Measurements from ENCODE around the gene CD68.

CD68 gene

DNA sequence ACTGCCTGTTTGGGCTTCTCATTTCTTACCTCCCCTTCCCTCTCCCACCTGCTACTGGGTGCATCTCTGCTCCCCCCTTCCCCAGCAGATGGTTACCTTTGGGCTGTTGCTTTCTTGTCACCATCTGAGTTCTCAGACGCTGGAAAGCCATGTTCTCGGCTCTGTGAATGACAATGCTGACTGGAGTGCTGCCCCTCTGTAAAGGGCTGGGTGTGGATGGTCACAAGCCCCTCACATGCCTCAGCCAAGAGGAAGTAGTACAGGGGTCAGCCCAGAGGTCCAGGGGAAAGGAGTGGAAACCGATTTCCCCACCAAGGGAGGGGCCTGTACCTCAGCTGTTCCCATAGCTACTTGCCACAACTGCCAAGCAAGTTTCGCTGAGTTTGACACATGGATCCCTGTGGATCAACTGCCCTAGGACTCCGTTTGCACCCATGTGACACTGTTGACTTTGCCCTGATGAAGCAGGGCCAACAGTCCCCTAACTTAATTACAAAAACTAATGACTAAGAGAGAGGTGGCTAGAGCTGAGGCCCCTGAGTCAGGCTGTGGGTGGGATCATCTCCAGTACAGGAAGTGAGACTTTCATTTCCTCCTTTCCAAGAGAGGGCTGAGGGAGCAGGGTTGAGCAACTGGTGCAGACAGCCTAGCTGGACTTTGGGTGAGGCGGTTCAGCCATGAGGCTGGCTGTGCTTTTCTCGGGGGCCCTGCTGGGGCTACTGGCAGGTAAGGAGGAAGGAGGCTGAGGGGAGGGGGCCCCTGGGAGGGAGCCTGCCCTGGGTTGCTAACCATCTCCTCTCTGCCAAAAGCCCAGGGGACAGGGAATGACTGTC, at the start of gene CD68:
CD68 (plus strand) TSS at position 638 of the 833 bp plus-strand sequence; CDS start at position 678, 40 bp downstream.
- DNase-seq: peak in 17 of 58 donors; percentile 9 to 75 (median 55)

GRCh38 chr17:7530023-7530900, 49.2 kb upstream of the CD68 start:
- no peak for DNase-seq

- DNase-seq: no peak
These were observed 41.4 kb upstream of the CD68 start for GRCh38 chr17:7538050-7538449.

DNA sequence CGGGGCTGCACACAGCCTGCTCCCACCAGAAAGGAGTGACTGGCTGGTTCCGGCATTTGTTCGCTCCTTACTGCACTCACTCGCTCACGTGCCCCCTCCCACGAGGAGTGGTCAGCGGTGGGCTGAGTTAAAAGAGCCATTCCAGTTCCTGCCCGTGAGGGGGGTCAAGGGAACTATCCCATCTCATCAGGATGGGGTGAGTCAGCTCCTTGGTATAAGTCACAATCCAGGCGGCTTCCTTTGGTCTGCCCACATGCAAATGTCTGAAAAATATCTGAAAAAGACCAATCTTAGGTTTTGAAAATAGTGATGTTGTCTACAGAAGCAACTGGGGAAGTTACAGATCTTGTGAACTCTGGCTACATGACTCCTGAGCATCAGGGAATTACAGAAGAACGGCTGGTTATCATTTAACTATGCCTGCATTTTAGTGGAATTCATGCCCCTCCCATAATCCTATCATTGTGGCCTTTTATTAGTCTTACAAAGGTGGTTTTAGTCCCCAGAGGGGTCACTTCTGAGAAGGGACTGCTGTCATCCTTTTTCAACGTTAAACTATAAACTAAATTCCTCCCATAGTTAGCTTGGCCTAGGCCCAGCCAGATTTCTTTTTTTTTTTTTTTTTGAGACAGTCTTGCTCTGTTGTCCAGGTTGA, 40.4 kb upstream of the CD68 start:
- DNase-seq: no peak

- DNase-seq: no peak
These were observed 38.3 kb upstream of the CD68 start for GRCh38 chr17:7541074-7541621.

- DNase-seq: no peak
These were observed 34.5 kb upstream of the CD68 start for GRCh38 chr17:7544911-7545310.

DNA sequence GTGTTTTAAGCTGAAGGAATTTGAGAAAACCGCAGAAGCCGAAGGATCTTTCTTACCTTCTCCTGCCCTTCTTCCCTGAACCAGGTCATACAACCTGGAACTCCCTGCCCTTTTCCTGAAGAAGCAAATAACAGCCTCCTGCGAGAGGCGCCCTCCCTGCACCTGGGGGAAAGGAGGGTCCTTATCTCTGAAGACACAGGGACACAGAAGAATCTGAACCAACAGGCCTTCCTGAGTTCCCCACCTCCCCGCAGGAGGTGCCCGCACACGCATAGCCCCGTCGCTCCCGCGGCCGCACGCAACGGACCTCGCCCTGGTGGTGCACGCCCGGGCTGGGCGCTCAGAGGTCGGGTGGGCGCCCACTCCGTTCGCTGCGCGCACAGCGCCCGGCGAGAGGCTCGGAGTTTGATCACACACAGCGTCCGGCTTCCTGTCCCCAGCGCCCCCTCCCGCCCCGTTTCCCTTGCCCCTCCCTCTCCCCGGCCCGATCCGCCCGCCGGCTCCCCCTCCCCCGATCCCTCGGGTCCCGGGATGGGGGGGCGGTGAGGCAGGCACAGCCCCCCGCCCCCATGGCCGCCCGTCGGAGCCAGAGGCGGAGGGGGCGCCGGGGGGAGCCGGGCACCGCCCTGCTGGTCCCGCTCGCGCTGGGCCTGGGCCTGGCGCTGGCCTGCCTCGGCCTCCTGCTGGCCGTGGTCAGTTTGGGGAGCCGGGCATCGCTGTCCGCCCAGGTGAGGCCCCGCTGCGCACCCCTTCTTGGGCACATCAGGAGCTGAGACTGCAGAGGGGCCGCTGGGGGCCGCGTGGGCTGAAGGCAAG, 30.6 kb upstream of the CD68 start, which contains the start of gene TNFSF12:
TNFSF12 (plus strand) TSS at position 474 of the 816 bp plus-strand sequence; CDS start at position 570, 96 bp downstream.
- DNase-seq: peak in 42 of 58 donors; percentile 13 to 71 (median 42)

DNA sequence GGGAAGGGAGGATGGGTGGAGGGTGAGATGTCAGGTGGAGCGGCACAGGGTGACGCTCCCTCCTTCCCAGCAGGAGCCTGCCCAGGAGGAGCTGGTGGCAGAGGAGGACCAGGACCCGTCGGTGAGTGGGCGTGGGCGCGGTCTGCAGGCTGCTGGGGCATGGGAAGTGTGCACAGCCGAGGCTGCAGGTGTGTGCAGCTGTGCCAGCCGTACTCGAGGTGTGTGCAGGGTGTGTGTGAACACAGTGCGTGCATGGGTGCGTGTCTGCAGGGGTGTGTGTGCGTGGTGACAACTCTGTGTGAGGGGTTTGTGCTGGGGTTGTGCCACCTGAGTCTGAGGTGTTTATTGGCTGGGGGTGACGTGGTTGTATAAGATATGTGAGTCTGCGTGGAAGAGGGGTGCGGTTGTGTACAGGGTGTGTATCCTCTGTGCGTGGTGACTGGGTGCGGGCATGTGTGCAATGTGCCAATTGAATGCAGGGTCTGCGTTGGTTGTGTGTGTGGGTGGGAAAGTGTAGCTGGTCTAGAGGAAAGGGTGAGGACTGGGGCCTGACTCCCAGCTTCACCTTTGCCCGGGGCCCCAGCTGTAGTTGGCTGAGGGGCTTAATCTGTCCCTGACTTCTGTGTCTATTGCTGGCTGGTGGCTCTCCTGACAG, 29.9 kb upstream of the CD68 start:
- DNase-seq: peak in 9 of 58 donors; percentile 16 to 73 (median 38)

GRCh38 chr17:7550344-7550743, 29.1 kb upstream of the CD68 start:
- DNase-seq: no peak

DNA sequence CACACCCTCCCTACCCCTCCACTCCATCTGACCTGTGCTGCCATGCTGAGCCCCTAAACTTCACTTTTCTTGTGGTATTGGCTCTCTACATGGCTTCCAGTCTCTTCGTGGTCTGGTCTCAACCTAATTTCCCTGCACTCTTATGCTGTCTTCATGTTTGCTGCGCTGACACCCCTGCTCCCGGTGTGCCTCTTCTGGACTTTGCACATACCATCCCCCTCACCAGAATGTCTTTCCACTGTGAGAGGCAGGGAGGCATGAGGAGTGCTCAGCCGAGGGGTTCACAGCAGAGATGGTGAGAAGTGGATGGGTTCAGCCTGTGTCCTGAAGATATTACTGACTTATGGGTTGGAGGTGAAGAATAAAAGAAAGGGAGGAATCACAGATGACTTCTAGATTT, 28.0 kb upstream of the CD68 start:
- no peak for DNase-seq

- peak in 4 of 58 donors; percentile 9 to 32 (median 16) for DNase-seq
These were observed 26.8 kb upstream of the CD68 start for GRCh38 chr17:7552621-7553051.

- DNase-seq: no peak
These were observed 26.1 kb upstream of the CD68 start for GRCh38 chr17:7553356-7553755.

GRCh38 chr17:7555320-7555948, 24.0 kb upstream of the CD68 start:
- DNase-seq: no peak

DNA sequence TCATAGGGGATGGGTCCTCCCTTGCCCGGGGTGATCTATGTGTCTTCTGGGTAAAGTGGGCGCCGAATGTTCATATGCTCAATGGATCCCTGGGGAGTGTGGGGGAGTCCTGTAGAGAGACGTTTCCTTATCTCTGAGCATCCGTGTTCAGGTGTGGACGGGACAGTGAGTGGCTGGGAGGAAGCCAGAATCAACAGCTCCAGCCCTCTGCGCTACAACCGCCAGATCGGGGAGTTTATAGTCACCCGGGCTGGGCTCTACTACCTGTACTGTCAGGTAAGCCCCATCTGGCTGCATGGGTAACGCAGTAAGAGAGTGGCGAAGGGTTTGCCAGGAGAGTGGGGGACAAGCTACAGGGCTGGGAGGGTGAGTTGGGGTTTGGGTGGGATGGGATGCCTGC, 22.8 kb upstream of the CD68 start:
- no peak for DNase-seq

DNA sequence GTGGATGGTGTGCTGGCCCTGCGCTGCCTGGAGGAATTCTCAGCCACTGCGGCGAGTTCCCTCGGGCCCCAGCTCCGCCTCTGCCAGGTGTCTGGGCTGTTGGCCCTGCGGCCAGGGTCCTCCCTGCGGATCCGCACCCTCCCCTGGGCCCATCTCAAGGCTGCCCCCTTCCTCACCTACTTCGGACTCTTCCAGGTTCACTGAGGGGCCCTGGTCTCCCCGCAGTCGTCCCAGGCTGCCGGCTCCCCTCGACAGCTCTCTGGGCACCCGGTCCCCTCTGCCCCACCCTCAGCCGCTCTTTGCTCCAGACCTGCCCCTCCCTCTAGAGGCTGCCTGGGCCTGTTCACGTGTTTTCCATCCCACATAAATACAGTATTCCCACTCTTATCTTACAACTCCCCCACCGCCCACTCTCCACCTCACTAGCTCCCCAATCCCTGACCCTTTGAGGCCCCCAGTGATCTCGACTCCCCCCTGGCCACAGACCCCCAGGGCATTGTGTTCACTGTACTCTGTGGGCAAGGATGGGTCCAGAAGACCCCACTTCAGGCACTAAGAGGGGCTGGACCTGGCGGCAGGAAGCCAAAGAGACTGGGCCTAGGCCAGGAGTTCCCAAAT, 22.2 kb upstream of the CD68 start:
- no peak for DNase-seq

DNA sequence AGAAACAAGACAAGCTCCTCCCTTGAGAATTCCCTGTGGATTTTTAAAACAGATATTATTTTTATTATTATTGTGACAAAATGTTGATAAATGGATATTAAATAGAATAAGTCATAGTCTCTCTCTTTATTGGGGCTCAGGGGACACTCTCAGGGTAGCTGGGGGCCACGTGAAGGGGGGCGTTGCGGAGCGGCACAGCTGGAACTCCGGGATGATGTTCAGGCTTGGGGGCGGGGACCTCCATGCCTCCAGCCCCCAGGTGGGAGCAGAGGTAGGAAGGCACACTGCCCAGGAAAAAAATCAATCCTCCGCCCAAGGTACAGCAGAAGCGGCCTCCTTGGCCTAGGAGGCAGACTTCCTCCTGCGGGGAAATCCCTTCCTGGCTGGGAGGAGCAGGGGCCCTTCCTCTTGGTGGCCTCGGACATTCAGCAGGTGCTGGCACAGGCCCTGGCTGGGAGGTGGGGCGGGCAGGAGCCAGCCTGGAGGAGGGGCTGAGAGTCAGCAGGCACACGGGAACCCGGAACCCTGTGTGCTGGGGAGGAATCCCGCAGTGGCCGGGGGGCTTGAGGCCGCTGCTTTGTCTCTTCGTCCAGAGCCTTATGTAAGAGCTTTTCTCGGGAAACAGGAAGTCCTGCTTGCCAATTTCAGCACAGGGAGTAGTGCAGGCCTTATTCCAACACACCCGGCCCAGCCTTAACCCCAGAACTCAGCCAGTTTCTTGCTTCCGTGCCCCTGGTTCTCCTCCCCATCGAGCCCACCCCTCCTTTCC, 21.5 kb upstream of the CD68 start:
- peak in 53 of 58 donors; percentile 39 to 93 (median 77) for DNase-seq

- DNase-seq: peak in 20 of 58 donors; percentile 10 to 79 (median 55)
These were observed 20.7 kb upstream of the CD68 start, which contains the start of gene TNFSF13 for GRCh38 chr17:7558544-7559319. TSS of gene TNFSF13 (plus strand) at chr17:7558750. CDS start at chr17:7559040, 290 bp downstream.
